NCI-H2227 (cell line): Measurements from ENCODE around the gene GLIPR1.
"Not testable (repeated sequence)": the region's sequence is repeated elsewhere in the genome, so short reads cannot be mapped to it uniquely, and the experiment has no call there.

Experiments used
- DNase-seq: peaks from one replicate; lab custom pipeline; 2025; ENCODE audit not compliant: unreplicated experiment; lab: John Stamatoyannopoulos, UW

GLIPR1 gene

GRCh38 chr12:75508159-75508558, 27.6 kb downstream of the GLIPR1 start:
- no peak for DNase-seq

GRCh38 chr12:75509621-75510020, 29.1 kb downstream of the GLIPR1 start:
- no peak for DNase-seq

GRCh38 chr12:75511116-75512048, 30.8 kb downstream of the GLIPR1 start, which contains the start of gene KRR1:
Gene KRR1 (minus strand): TSS chr12:75511609. CDS start chr12:75511597, 12 bp downstream.
- peak; percentile 99 for DNase-seq

GRCh38 chr12:75521224-75521623, 40.7 kb downstream of the GLIPR1 start:
- not testable (repeated sequence) for DNase-seq

GRCh38 chr12:75522124-75522523, 41.6 kb downstream of the GLIPR1 start:
- not testable (repeated sequence) for DNase-seq

- no peak for DNase-seq
These were observed 44.7 kb downstream of the GLIPR1 start for GRCh38 chr12:75525263-75525662.

- peak; percentile 66 for DNase-seq
These were observed 46.3 kb downstream of the GLIPR1 start for GRCh38 chr12:75526655-75527511.

- no peak for DNase-seq
These were observed 47.7 kb downstream of the GLIPR1 start for GRCh38 chr12:75528272-75528671.

- DNase-seq, result no peak
These were observed 48.1 kb downstream of the GLIPR1 start for GRCh38 chr12:75528692-75529091.

GRCh38 chr12:75529316-75529715, 48.8 kb downstream of the GLIPR1 start:
- no peak for DNase-seq

- no peak for DNase-seq
These were observed 49.3 kb downstream of the GLIPR1 start for GRCh38 chr12:75529826-75530225.

GRCh38 chr12:75533239-75533638, 52.7 kb downstream of the GLIPR1 start:
- DNase-seq, result no peak

- DNase-seq, result no peak
These were observed 59.3 kb downstream of the GLIPR1 start for GRCh38 chr12:75539889-75540288.

GRCh38 chr12:75542942-75543341, 62.4 kb downstream of the GLIPR1 start:
- DNase-seq, result no peak

- DNase-seq, result no peak
These were observed 63.0 kb downstream of the GLIPR1 start for GRCh38 chr12:75543529-75543928.

- DNase-seq, result no peak
These were observed 65.1 kb downstream of the GLIPR1 start for GRCh38 chr12:75545636-75546035.

- DNase-seq, result no peak
These were observed 68.3 kb downstream of the GLIPR1 start for GRCh38 chr12:75548879-75549278.

- no peak for DNase-seq
These were observed 69.4 kb downstream of the GLIPR1 start for GRCh38 chr12:75549989-75550388.

- no peak for DNase-seq
These were observed 70.1 kb downstream of the GLIPR1 start for GRCh38 chr12:75550401-75551240.

- DNase-seq, result no peak
These were observed 70.9 kb downstream of the GLIPR1 start for GRCh38 chr12:75551477-75551876.

- DNase-seq, result no peak
These were observed 72.8 kb downstream of the GLIPR1 start for GRCh38 chr12:75553398-75553797.
